ENCODE measurements around the gene NELL1. TPM values are rescaled to one million over a fixed set of nuclear protein-coding genes. Genes with fewer than 3 reads are reported as not detected.

NELL1 gene
- polyA plus RNA-seq, 2 of the 4 experiments (the other 2 are of a cell fraction), result not detected

GRCh38 chr11:20840341-20840740 is 171.0 kb downstream of the NELL1 start:
- ChIA-PET CTCF (no interaction called here), POLR2A (no interaction called here)
- FAIRE-seq, result no peak
- WGBS (ENCODE audit: missing lambda C conversion rate), result 0% methylated on average over 1 of the region's 1 CpG
- no peak overlapping the region for H3K4me3 ChIP-seq
- no peak for ATAC-seq
- H3K4me1 ChIP-seq, result no peaks in the 10 kb centered on the region
- no peak overlapping the region for H3K4me2 ChIP-seq
- H3K9me3 ChIP-seq, result no peaks in the 10 kb centered on the region
- TF ChIP-seq FOXS1 (CRISPR knock-in tag; IDR thresholded peaks at IDR 0.05) (no peak), E2F6 (IDR thresholded peaks at IDR 0.05; ENCODE audit: borderline replicate concordance, low read depth) (no peak)
- H3K27ac ChIP-seq, result no peak overlapping the region
- DNase-seq (ENCODE audit: low read depth in 1 of 2, low spot score in 1 of 2), result no peak

GRCh38 chr11:20844216-20844615 is 174.8 kb downstream of the NELL1 start:
- DNase-seq (ENCODE audit: low read depth in 1 of 2, low spot score in 1 of 2), result no peak
- Histone ChIP-seq H3K4me1 (no peaks in the 10 kb centered on the region), H3K4me2 (no peak overlapping the region), H3K4me3 (no peak overlapping the region), H3K9me3 (no peaks in the 10 kb centered on the region), H3K27ac (no peak overlapping the region)
- TF ChIP-seq BHLHE40 (IDR thresholded peaks at IDR 0.05; ENCODE audit: low read depth, low read length) (no peak), PHF8 (IDR thresholded peaks at IDR 0.05; ENCODE audit: borderline replicate concordance, low read depth) (no peak), CBX8 (IDR thresholded peaks at IDR 0.05) (no peak), NR3C1 (IDR thresholded peaks at IDR 0.05) (no peak), RCOR1 (IDR thresholded peaks at IDR 0.05; ENCODE audit: low read depth, low read length) (no peak), KDM5A (IDR thresholded peaks at IDR 0.05) (no peak), RARB (CRISPR knock-in tag; IDR thresholded peaks at IDR 0.05) (no peak), CBX2 (IDR thresholded peaks at IDR 0.05; ENCODE audit: borderline replicate concordance, low read depth) (no peak), RAD21 (conservative IDR thresholded peaks at IDR 0.05 in 1 of 2, IDR thresholded peaks at IDR 0.05 in 1 of 2) (no peak), CTCF (IDR thresholded peaks at IDR 0.05) (no peak), EHMT2 (IDR thresholded peaks at IDR 0.05; ENCODE audit: low read depth) (no peak), RNF2 (IDR thresholded peaks at IDR 0.05; ENCODE audit: borderline replicate concordance, low read depth) (no peak), ELK1 (IDR thresholded peaks at IDR 0.05; ENCODE audit: low read depth, low read length) (no peak), ESRRA (IDR thresholded peaks at IDR 0.05; ENCODE audit: borderline replicate concordance, low read length) (no peak), REST (IDR thresholded peaks at IDR 0.05) (no peak), TP53 (CRISPR knock-in tag; IDR thresholded peaks at IDR 0.05) (no peak), HOXB13 (CRISPR knock-in tag; IDR thresholded peaks at IDR 0.05; ENCODE audit: low read depth) (no peak), EHF (CRISPR knock-in tag; IDR thresholded peaks at IDR 0.05) (no peak), ATOH8 (CRISPR knock-in tag; IDR thresholded peaks at IDR 0.05; ENCODE audit: low read depth) (no peak)
- no peak for ATAC-seq
- POLR2A ChIA-PET, result no interaction called here
- 3% methylated on average over 2 of the region's 2 CpGs for WGBS (ENCODE audit: missing lambda C conversion rate)
- CTCF ChIA-PET, result no interaction called here
- FAIRE-seq, result no peak

All from A549 (cell line).